DOHH2 (cell line): ENCODE results near the gene CD3E.

ENCODE experiments used
- H3F3A ChIP-seq: fragments of 200-600 bp; sonication (generic), shearing (Covaris generic); 2 replicates; pipeline ENCODE4 v1.6.0; 2016; ENCODE audit warnings: antibody characterized with exemption, mild to moderate bottlenecking; ENCODE audit not compliant: control insufficient read depth, insufficient read depth
- H3K27ac ChIP-seq: fragments of 200-600 bp; sonication (generic); 2 replicates; pipeline ENCODE4 v1.5.1; 2014; ENCODE audit warnings: low read depth, mild to moderate bottlenecking, low read length, moderate library complexity
- H3K27me3 ChIP-seq: fragments of 200-600 bp; sonication (generic); 2 replicates; pipeline ENCODE4 v1.6.1; 2014; ENCODE audit warnings: mild to moderate bottlenecking, low read length, mixed read lengths; ENCODE audit not compliant: control insufficient read depth
- H3K36me3 ChIP-seq: fragments of 200-600 bp; sonication (generic); 2 replicates; pipeline ENCODE4 v1.6.1; 2014; ENCODE audit warnings: mild to moderate bottlenecking, low read length, moderate library complexity, mixed read lengths; ENCODE audit not compliant: control insufficient read depth
- H3K4me1 ChIP-seq: fragments of 200-600 bp; sonication (generic); 2 replicates; pipeline ENCODE4 v1.6.1; 2014; ENCODE audit warnings: mild to moderate bottlenecking, low read length, mixed read lengths; ENCODE audit not compliant: control insufficient read depth
- H3K4me2 ChIP-seq: fragments of 200-600 bp; sonication (generic); 2 replicates; pipeline ENCODE4 v1.6.0; 2014; ENCODE audit warnings: mild to moderate bottlenecking, low read length, moderate library complexity
- H3K4me3 ChIP-seq: fragments of 200-600 bp; sonication (generic); 2 replicates; pipeline ENCODE4 v1.5.1; 2014; ENCODE audit warnings: mild to moderate bottlenecking, low read length, mixed read lengths
- H3K79me2 ChIP-seq: fragments of 200-600 bp; sonication (generic); 2 replicates; pipeline ENCODE4 v1.6.1; 2014; ENCODE audit warnings: mild to moderate bottlenecking, low read length, mixed read lengths; ENCODE audit not compliant: control insufficient read depth
- H3K9me2 ChIP-seq: fragments of 200-600 bp; sonication (generic); replicated peaks from 2 replicates; pipeline ENCODE4 v1.6.1; 2014; ENCODE audit warnings: mild to moderate bottlenecking, low read length, mixed read lengths; ENCODE audit not compliant: control insufficient read depth
- H3K9me3 ChIP-seq: fragments of 200-600 bp; sonication (generic); 2 replicates; pipeline ENCODE4 v1.6.1; 2014; ENCODE audit warnings: antibody characterized with exemption, low read length, mixed read lengths; ENCODE audit not compliant: control insufficient read depth, insufficient read depth
- H4K20me1 ChIP-seq: fragments of 200-600 bp; sonication (generic); 2 replicates; pipeline ENCODE4 v1.6.0; 2014; ENCODE audit warnings: low read depth, mild to moderate bottlenecking, antibody characterized with exemption, low read length, moderate library complexity; ENCODE audit not compliant: control insufficient read depth, insufficient read depth
- CTCF ChIP-seq: fragments of 200-600 bp; sonication (generic); IDR thresholded peaks from one replicate; pipeline ENCODE4 v1.5.1; 2014; ENCODE audit warnings: antibody characterized with exemption, mild to moderate bottlenecking, low read depth, low read length; ENCODE audit not compliant: poor library complexity, severe bottlenecking
- EZH2phosphoT487 ChIP-seq: fragments of 200-600 bp; sonication (generic); IDR thresholded peaks from 2 replicates; pipeline ENCODE4 v1.6.1; 2017; ENCODE audit warnings: borderline replicate concordance, mild to moderate bottlenecking, antibody characterized with exemption, low read length, moderate library complexity, mixed read lengths

Gene CD3E

GRCh38 chr11:118295815-118296454 is 8.6 kb upstream of the CD3E start:
- Histone ChIP-seq H3F3A (no peaks in the 10 kb centered on the region), H3K4me3 (no peak overlapping the region), H3K79me2 (no peaks in the 10 kb centered on the region), H3K27ac (no peak overlapping the region), H3K9me3 (no peaks in the 10 kb centered on the region), H3K27me3 (no peaks in the 10 kb centered on the region), H3K9me2 (no peaks in the 10 kb centered on the region), H3K36me3 (no peaks in the 10 kb centered on the region), H4K20me1 (no peaks in the 10 kb centered on the region), H3K4me1 (peaks cover 24% of the 10 kb centered on the region), H3K4me2 (peak overlapping the region; percentile 9; the same call in 1 of the 2 replicates)
- TF ChIP-seq EZH2phosphoT487 (no peak), CTCF (peak; percentile 84)

GRCh38 chr11:118301600-118302195 is 2.8 kb upstream of the CD3E start:
- H3K4me2 ChIP-seq = no peak overlapping the region

GRCh38 chr11:118304227-118304567 is 333 bp upstream of the CD3E start:
- H3K4me2 ChIP-seq = peak overlapping the region; percentile 21; the same call in 1 of the 2 replicates

More at GRCh38 chr11:118301600-118302195, 2.8 kb upstream of the CD3E start:
- H3F3A ChIP-seq = no peaks in the 10 kb centered on the region
- H3K4me1 ChIP-seq = peaks cover 22% of the 10 kb centered on the region
- no peak for TF ChIP-seq EZH2phosphoT487
- no peak for TF ChIP-seq CTCF
- H3K27ac ChIP-seq = no peak overlapping the region
- H3K27me3 ChIP-seq = no peaks in the 10 kb centered on the region
- H3K4me3 ChIP-seq = no peak overlapping the region
- H3K9me3 ChIP-seq = no peaks in the 10 kb centered on the region
- H3K36me3 ChIP-seq = no peaks in the 10 kb centered on the region
- no peaks in the 10 kb centered on the region for H3K79me2 ChIP-seq
- H4K20me1 ChIP-seq = no peaks in the 10 kb centered on the region
- no peaks in the 10 kb centered on the region for H3K9me2 ChIP-seq

More at GRCh38 chr11:118304227-118304567, 333 bp upstream of the CD3E start:
- H3K36me3 ChIP-seq = no peaks in the 10 kb centered on the region
- TF ChIP-seq CTCF = no peak
- no peak for TF ChIP-seq EZH2phosphoT487
- H3F3A ChIP-seq = no peaks in the 10 kb centered on the region; the same call in 1 of the 2 replicates
- peaks cover 26% of the 10 kb centered on the region for H3K4me1 ChIP-seq
- no peaks in the 10 kb centered on the region for H3K27me3 ChIP-seq
- H3K4me3 ChIP-seq = peak overlapping the region; percentile 2; the same call in 1 of the 2 replicates
- no peaks in the 10 kb centered on the region for H3K9me3 ChIP-seq
- H3K79me2 ChIP-seq = no peaks in the 10 kb centered on the region
- no peaks in the 10 kb centered on the region for H4K20me1 ChIP-seq
- H3K27ac ChIP-seq = no peak overlapping the region
- H3K9me2 ChIP-seq = no peaks in the 10 kb centered on the region
